ENCODE data around the gene PCLO. TPM values are rescaled to one million over a fixed set of nuclear protein-coding genes. Genes with fewer than 3 reads are reported as not detected.
A peak's percentile ranks its signal among the peaks of the same experiment; 100 is the strongest.

PCLO gene
- 0.17 and 1.5 TPM in 2 replicates for total RNA-seq (2014; rRNA removed; shearing (Covaris generic))
- polyA plus RNA-seq (2014; cell fraction: nucleus; rRNA removed) = 0.05 and 0.88 TPM in 2 replicates

GRCh38 chr7:83162402-83163256 is at the start of gene PCLO:
TSS of gene PCLO (minus strand) at chr7:83162884. CDS start at chr7:83162592, 292 bp downstream.
- DNase-seq (ENCODE audit: extremely low read depth, low read depth) = peak; percentile 62

- no peak for DNase-seq (ENCODE audit: extremely low read depth, low read depth)
Measured at GRCh38 chr7:83211685-83212084, 49.0 kb upstream of the PCLO start.

GRCh38 chr7:83210479-83210878 is 47.8 kb upstream of the PCLO start:
- no peak for DNase-seq (ENCODE audit: extremely low read depth, low read depth)

GRCh38 chr7:83204715-83205114 is 42.0 kb upstream of the PCLO start:
- no peak for DNase-seq (ENCODE audit: extremely low read depth, low read depth)

GRCh38 chr7:83201355-83201754 is 38.7 kb upstream of the PCLO start:
- no peak for DNase-seq (ENCODE audit: extremely low read depth, low read depth)

GRCh38 chr7:83190659-83191389 is 28.1 kb upstream of the PCLO start:
- no peak for DNase-seq (ENCODE audit: extremely low read depth, low read depth)

GRCh38 chr7:83178796-83179195 is 16.1 kb upstream of the PCLO start:
- no peak for DNase-seq (ENCODE audit: extremely low read depth, low read depth)

- no peak for DNase-seq (ENCODE audit: extremely low read depth, low read depth)
Measured at GRCh38 chr7:83178066-83178465, 15.4 kb upstream of the PCLO start.

- DNase-seq (ENCODE audit: extremely low read depth, low read depth) = no peak
Measured at GRCh38 chr7:83173664-83174063, 11.0 kb upstream of the PCLO start.

GRCh38 chr7:83166781-83167180 is 4.1 kb upstream of the PCLO start:
- DNase-seq (ENCODE audit: extremely low read depth, low read depth) = no peak

GRCh38 chr7:83161899-83162401 is 734 bp downstream of the PCLO start:
- no peak for DNase-seq (ENCODE audit: extremely low read depth, low read depth)

GRCh38 chr7:83161186-83161585 is 1.5 kb downstream of the PCLO start:
- no peak for DNase-seq (ENCODE audit: extremely low read depth, low read depth)

- no peak for DNase-seq (ENCODE audit: extremely low read depth, low read depth)
Measured at GRCh38 chr7:83159731-83160130, 3.0 kb downstream of the PCLO start.

GRCh38 chr7:83156006-83156405 is 6.7 kb downstream of the PCLO start:
- no peak for DNase-seq (ENCODE audit: extremely low read depth, low read depth)

- DNase-seq (ENCODE audit: extremely low read depth, low read depth) = no peak
Measured at GRCh38 chr7:83155407-83155806, 7.3 kb downstream of the PCLO start.

- no peak for DNase-seq (ENCODE audit: extremely low read depth, low read depth)
Measured at GRCh38 chr7:83153419-83153818, 9.3 kb downstream of the PCLO start.

GRCh38 chr7:83150310-83150709 is 12.4 kb downstream of the PCLO start:
- DNase-seq (ENCODE audit: extremely low read depth, low read depth) = no peak

GRCh38 chr7:83149466-83149865 is 13.2 kb downstream of the PCLO start:
- DNase-seq (ENCODE audit: extremely low read depth, low read depth) = no peak

- no peak for DNase-seq (ENCODE audit: extremely low read depth, low read depth)
Measured at GRCh38 chr7:83148776-83149175, 13.9 kb downstream of the PCLO start.

GRCh38 chr7:83143107-83143506 is 19.6 kb downstream of the PCLO start:
- DNase-seq (ENCODE audit: extremely low read depth, low read depth) = no peak

GRCh38 chr7:83142365-83142764 is 20.3 kb downstream of the PCLO start:
- no peak for DNase-seq (ENCODE audit: extremely low read depth, low read depth)

GRCh38 chr7:83141927-83142326 is 20.8 kb downstream of the PCLO start:
- DNase-seq (ENCODE audit: extremely low read depth, low read depth) = no peak

All from NCI-H460 (cell line).